K562 (cell line): ENCODE measurements around the gene VWA7. TPM values are rescaled to one million over a fixed set of nuclear protein-coding genes. Genes with fewer than 3 reads are reported as not detected.
A peak's percentile ranks its signal among the peaks of the same experiment; 100 is the strongest.

Source experiments
- ARID3B ChIP-seq: fragments of 250-450 bp; sonication (Bioruptor Pico); IDR thresholded peaks from 2 replicates; pipeline ENCODE4 v1.4.0; 2020; ENCODE audit warnings: borderline replicate concordance
- DACH1 ChIP-seq: fragments of 450-650 bp; IDR thresholded peaks from 2 replicates; pipeline ENCODE4 v1.6.1; 2018; ENCODE audit not compliant: partially characterized antibody
- DMBX1 ChIP-seq: fragments of 250-450 bp; sonication (Bioruptor Pico); IDR thresholded peaks from 2 replicates; pipeline ENCODE4 v1.8.0; 2022; ENCODE audit warnings: inconsistent platforms, mild to moderate bottlenecking, moderate library complexity, borderline replicate concordance
- E2F5 ChIP-seq: sonication (generic); formaldehyde crosslinking; IDR thresholded peaks from 2 replicates; pipeline ENCODE4 v1.8.0; 2022; ENCODE audit warnings: mild to moderate bottlenecking, missing genetic modification reagents
- FOXK2 ChIP-seq, 2 experiments: fragments of 450-650 bp; IDR thresholded peaks in 1 of 2; conservative IDR thresholded peaks in 1 of 2; 2 replicates each; pipeline ENCODE4 v1.6.1; 2016; ENCODE audit warnings: low read depth in 2 of 2, mild to moderate bottlenecking in 1 of 2
- FUS ChIP-seq: fragments of 200-400 bp; formaldehyde crosslinking; optimal IDR thresholded peaks from 2 replicates; pipeline ENCODE3; 2017; ENCODE audit warnings: low read depth, low read length
- HLTF ChIP-seq: fragments of 450-650 bp; IDR thresholded peaks from 2 replicates; pipeline ENCODE4 v1.6.1; 2016
- IRF9 ChIP-seq: fragments of 450-650 bp; IDR thresholded peaks from 2 replicates; pipeline ENCODE4 v1.6.1; 2016; ENCODE audit warnings: missing biosample characterization, missing genetic modification characterization
- JUNB ChIP-seq: fragments of 450-650 bp; formaldehyde crosslinking; conservative IDR thresholded peaks from 2 replicates; pipeline ENCODE4 v1.4.0; 2020; ENCODE audit warnings: mild to moderate bottlenecking
- KDM1A ChIP-seq, 2 experiments: fragments of 450-650 bp; IDR thresholded peaks; 2 replicates each; pipeline ENCODE4 v1.6.1; 2016; ENCODE audit warnings: mild to moderate bottlenecking in 2 of 2
- MED1 ChIP-seq: sonication (generic); formaldehyde crosslinking; IDR thresholded peaks from 2 replicates; pipeline ENCODE4 v1.8.1; 2023; ENCODE audit warnings: missing genetic modification reagents, borderline replicate concordance
- MEF2D ChIP-seq: conservative IDR thresholded peaks from 2 replicates; pipeline ENCODE4 v1.6.1; 2016; ENCODE audit warnings: low read depth, missing genetic modification characterization, missing compliant biosample characterization
- MLLT1 ChIP-seq, 2 experiments: fragments of 450-650 bp; IDR thresholded peaks; 2 replicates each; pipeline ENCODE4 v1.6.1; 2016
- MTF1 ChIP-seq: fragments of 250-450 bp; sonication (Bioruptor Pico); IDR thresholded peaks from 2 replicates; pipeline ENCODE4 v1.9.0; 2021; ENCODE audit warnings: moderate library complexity, mild to moderate bottlenecking, inconsistent platforms, borderline replicate concordance
- PTRF ChIP-seq: fragments of 450-650 bp; IDR thresholded peaks from 2 replicates; pipeline ENCODE4 v1.6.1; 2016; ENCODE audit warnings: mild to moderate bottlenecking, missing genetic modification characterization, missing compliant biosample characterization
- RNF2 ChIP-seq: sonication (generic); IDR thresholded peaks from 2 replicates; pipeline ENCODE4 v1.6.1; 2016
- SMAD3 ChIP-seq: fragments of 450-650 bp; formaldehyde crosslinking; conservative IDR thresholded peaks from 2 replicates; pipeline ENCODE4 v1.4.0; 2020; ENCODE audit warnings: mild to moderate bottlenecking
- SMARCC2 ChIP-seq: fragments of 450-650 bp; IDR thresholded peaks from 2 replicates; pipeline ENCODE4 v1.6.1; 2017; ENCODE audit warnings: antibody characterized with exemption, moderate library complexity, mild to moderate bottlenecking, low read depth
- SRSF1 ChIP-seq: fragments of 200-400 bp; formaldehyde crosslinking; IDR thresholded peaks from 2 replicates; pipeline ENCODE4 v1.6.1; 2017; ENCODE audit warnings: mild to moderate bottlenecking, low read depth, low read length, moderate library complexity
- STAT6 ChIP-seq: sonication (generic); formaldehyde crosslinking; IDR thresholded peaks from 2 replicates; pipeline ENCODE4 v1.8.1; 2023; ENCODE audit warnings: mild to moderate bottlenecking, missing genetic modification reagents
- XRCC5 ChIP-seq: fragments of 200-400 bp; formaldehyde crosslinking; IDR thresholded peaks from 2 replicates; pipeline ENCODE4 v1.6.1; 2017; ENCODE audit warnings: low read depth, mild to moderate bottlenecking, low read length
- ZBED1 ChIP-seq: IDR thresholded peaks from 2 replicates; pipeline ENCODE4 v1.6.1; 2014
- ZNF583 ChIP-seq: fragments of 250-450 bp; sonication (Bioruptor Pico); IDR thresholded peaks from 2 replicates; pipeline ENCODE4 v1.4.0; 2020
- polyA plus RNA-seq, 8 experiments: library from polyadenylated mRNA; depleted of rRNA in 4 of 8; stranded (reverse) in 5 of 8; unstranded in 3 of 8; fragments of >200 nt; fragmentation: Nextera tagmentation in 2 of 8; fragmentation: Illumina TruSeq in 1 of 8; extraction: Ambion mirVana in 2 of 8; extraction: Trizol in 1 of 8; gene quantifications; 2 replicates each; pipeline versions ENCODE4 v1.2.1 to v1.2.3, GENCODE V29; 2011 to 2014; ENCODE audit warnings: inconsistent platforms in 1 of 8, missing spikeins in 1 of 8
- total RNA-seq, 7 experiments: library from RNA; depleted of rRNA in 6 of 7; stranded (reverse); fragments of >200 nt in 6 of 7; fragmentation: Illumina TruSeq in 2 of 7; extraction: Trizol in 2 of 7; gene quantifications; 2 replicates each; pipeline versions ENCODE4 v1.2.1 to v1.2.3, GENCODE V29; 2011 to 2021; ENCODE audit warnings: low replicate concordance in 1 of 7

Gene VWA7
- total and polyA plus RNA-seq, 9 of the 15 experiments (the other 6 are each of a cell fraction or from before 2014, with no cell fraction given): 0.18 to 2.9 (median 0.95) TPM

- TF ChIP-seq MED1 (CRISPR knock-in tag): no peak
- no peak for TF ChIP-seq E2F5 (CRISPR knock-in tag)
- no peak for TF ChIP-seq ARID3B (CRISPR knock-in tag)
- TF ChIP-seq FOXK2 (conservative IDR thresholded peaks at IDR 0.05 in 1 of 2, IDR thresholded peaks at IDR 0.05 in 1 of 2; ENCODE audit: low read depth in 2 of 2): no peak
- TF ChIP-seq IRF9 (tag): no peak
- no peak for TF ChIP-seq PTRF
- TF ChIP-seq STAT6 (CRISPR knock-in tag): peak; percentile 88
- TF ChIP-seq MTF1 (CRISPR knock-in tag): no peak
- TF ChIP-seq HLTF: peak; percentile 95
- TF ChIP-seq SRSF1: no peak
- no peak for TF ChIP-seq JUNB (CRISPR knock-in tag)
- no peak for TF ChIP-seq MEF2D (tag)
- no peak for TF ChIP-seq SMAD3 (CRISPR knock-in tag)
- no peak for TF ChIP-seq KDM1A (IDR thresholded peaks at IDR 0.05)
- TF ChIP-seq ZBED1: peak; percentile 59; the same call in 1 of the 2 replicates
- no peak for TF ChIP-seq MLLT1 (IDR thresholded peaks at IDR 0.05)
- TF ChIP-seq DACH1: no peak
- TF ChIP-seq RNF2: no peak
- 0 out of 2 replicates have a peak, but pooled peaks have one; percentile 40 for TF ChIP-seq ZNF583 (CRISPR knock-in tag)
- TF ChIP-seq XRCC5: no peak
- TF ChIP-seq FUS: no peak
- peak; percentile 83 for TF ChIP-seq DMBX1 (CRISPR knock-in tag)
- no peak for TF ChIP-seq SMARCC2
Measured at GRCh38 chr6:31821301-31822035, 44.3 kb upstream of the VWA7 start (continued).
